Activated CD8-positive, alpha-beta memory T cell treated with anti-CD3 and anti-CD28 coated beads, Interleukin-2, amount 10 ng/mL, durations not matched to agents 7 days and 5 days (primary cell): ENCODE data around the gene TBL1X. TPM values are rescaled to one million over a fixed set of nuclear protein-coding genes. Genes with fewer than 3 reads are reported as not detected.
A peak's percentile ranks its signal among the peaks of the same experiment; 100 is the strongest.
"Not testable (repeated sequence)": the region's sequence is repeated elsewhere in the genome, so short reads cannot be mapped to it uniquely, and the experiment has no call there.

Source experiments
- ATAC-seq: fragments of 150-1000 bp; cut with Tn5 transposase; one replicate; pipeline ENCODE4 v1.10.0; 2021; ENCODE audit warnings: moderate library complexity
- CTCF ChIA-PET: fragments of 350-600 bp; sonication (Branson Sonifier 250); formaldehyde crosslinking; loops from one replicate; lab custom pipeline; 2021; ENCODE audit warnings: antibody characterized with exemption; lab: Charles Lee
- DNase-seq: peaks from one replicate; pipeline ENCODE4 v3.0.0-alpha.2; 2020
- H3K27ac Mint-ChIP-seq: one replicate; pipeline ENCODE4 v1.8.0; 2021; ENCODE audit warnings: mild to moderate bottlenecking, mixed read lengths
- H3K27me3 Mint-ChIP-seq: one replicate; pipeline ENCODE4 v1.8.0; 2021; ENCODE audit warnings: mixed read lengths
- H3K36me3 Mint-ChIP-seq: one replicate; pipeline ENCODE4 v1.8.0; 2021; ENCODE audit warnings: mild to moderate bottlenecking, mixed read lengths
- H3K4me1 Mint-ChIP-seq: one replicate; pipeline ENCODE4 v1.8.0; 2021; ENCODE audit warnings: mixed read lengths
- H3K4me3 Mint-ChIP-seq: one replicate; pipeline ENCODE4 v1.8.0; 2021; ENCODE audit warnings: mild to moderate bottlenecking, moderate library complexity, mixed read lengths
- H3K9me3 Mint-ChIP-seq: one replicate; pipeline ENCODE4 v1.8.0; 2022; ENCODE audit warnings: low read depth, mixed read lengths
- total RNA-seq, 2 experiments: library from RNA; stranded (reverse); gene quantifications; one replicate each; pipeline ENCODE4 v1.2.3, GENCODE V29; 2021

The TBL1X gene
- total RNA-seq, 2 experiments from 2014 or later, result 33.2 to 35.5 TPM

DNA sequence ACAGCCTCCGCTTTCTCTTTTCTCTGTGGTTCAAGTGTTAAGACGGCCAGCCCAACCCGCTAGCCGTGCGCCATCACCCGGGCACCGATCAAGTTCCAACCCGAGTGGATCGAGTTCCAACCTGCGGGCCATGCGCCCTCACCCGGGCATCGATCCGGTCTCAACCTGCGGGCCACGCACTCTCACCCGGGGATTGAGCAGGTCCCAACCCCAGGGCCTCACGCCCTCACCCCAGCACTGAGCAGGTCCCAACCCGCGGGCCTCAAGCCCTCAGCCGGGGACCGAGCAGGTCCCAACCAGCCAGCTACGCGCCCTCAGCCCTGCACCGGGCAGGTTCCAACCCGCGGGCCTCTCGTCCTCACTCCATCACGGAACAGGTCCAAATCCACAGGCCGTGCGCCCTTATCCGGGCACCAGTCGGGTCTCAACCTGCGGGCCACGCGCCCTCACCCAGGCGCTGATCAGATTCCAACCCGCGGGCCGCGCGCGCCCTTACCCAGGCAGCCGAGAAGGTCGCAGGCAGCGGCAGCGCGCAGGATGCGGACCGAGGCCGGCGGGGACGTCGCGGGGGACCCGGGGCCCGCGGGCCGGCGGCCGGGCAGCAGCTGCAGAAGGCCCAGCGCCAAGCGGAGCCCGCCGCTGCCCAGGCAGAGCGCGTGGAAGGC, 300.3 kb downstream of the TBL1X start:
- Mint-ChIP-seq H3K9me3 (no peaks in the 10 kb centered on the region), H3K27ac (no peak overlapping the region), H3K36me3 (no peaks in the 10 kb centered on the region), H3K27me3 (peaks cover 26% of the 10 kb centered on the region), H3K4me3 (no peak overlapping the region), H3K4me1 (no peaks in the 10 kb centered on the region)
- no peak for ATAC-seq
- no peak for DNase-seq
- CTCF ChIA-PET, result no interaction called here

DNA sequence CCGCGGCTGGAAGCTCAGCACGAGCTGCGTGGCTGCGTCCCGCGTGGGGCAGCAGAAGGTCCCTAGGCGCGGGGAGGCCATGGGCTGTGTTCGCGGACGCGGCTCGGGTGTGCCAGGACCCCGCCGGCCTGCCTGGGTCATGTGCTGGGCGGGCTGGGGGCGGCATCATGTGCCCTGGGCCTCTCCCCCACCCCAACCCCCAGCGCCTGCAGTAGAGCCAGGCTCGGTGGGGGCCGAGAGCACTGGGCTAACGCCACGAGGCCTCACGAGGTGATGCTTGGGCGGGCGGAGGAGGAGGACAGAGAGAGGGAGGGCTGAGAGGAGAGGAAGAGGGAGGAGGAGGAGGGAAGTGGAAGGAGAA, 300.9 kb downstream of the TBL1X start, which contains the start of gene GPR143:
GPR143 (minus strand) TSS at position 111 of the 361 bp plus-strand sequence; CDS start at position 81, 30 bp downstream.
- no peak within 1 kb of the TSS for H3K4me3 Mint-ChIP-seq
- H3K27ac Mint-ChIP-seq, result no peak within 1 kb of the TSS
- H3K36me3 Mint-ChIP-seq, result no peaks in the 10 kb centered on the region
- DNase-seq (no peak), ATAC-seq (no peak)
- H3K9me3 Mint-ChIP-seq, result no peaks in the 10 kb centered on the region
- H3K4me1 Mint-ChIP-seq, result no peaks in the 10 kb centered on the region
- peaks cover 26% of the 10 kb centered on the region for H3K27me3 Mint-ChIP-seq
- CTCF ChIA-PET, result no interaction called here

DNA sequence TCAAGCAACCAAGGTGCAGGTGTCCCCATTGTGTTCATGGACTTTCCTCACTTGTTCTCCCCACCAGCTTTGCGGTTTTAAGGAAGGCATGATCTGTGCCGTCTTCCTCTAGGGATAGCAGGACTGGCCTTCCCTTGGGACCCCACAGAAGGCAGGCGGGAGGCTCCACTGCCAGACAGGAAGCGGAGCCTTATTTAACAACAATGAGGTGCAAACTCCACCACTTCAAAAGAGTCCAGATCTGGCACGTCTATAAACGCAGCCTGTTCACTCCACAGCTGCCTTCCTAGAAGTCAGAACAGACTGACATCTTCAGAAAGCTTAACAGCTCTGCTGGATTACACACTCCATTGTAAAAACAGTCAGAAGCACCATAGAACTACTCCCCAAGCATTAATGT, 302.5 kb downstream of the TBL1X start:
- Mint-ChIP-seq H3K27me3 (peaks cover 26% of the 10 kb centered on the region), H3K4me3 (no peak overlapping the region), H3K4me1 (no peaks in the 10 kb centered on the region), H3K9me3 (no peaks in the 10 kb centered on the region), H3K27ac (no peak overlapping the region), H3K36me3 (no peaks in the 10 kb centered on the region)
- DNase-seq, result no peak
- no peak for ATAC-seq
- CTCF ChIA-PET, result no interaction called here

DNA sequence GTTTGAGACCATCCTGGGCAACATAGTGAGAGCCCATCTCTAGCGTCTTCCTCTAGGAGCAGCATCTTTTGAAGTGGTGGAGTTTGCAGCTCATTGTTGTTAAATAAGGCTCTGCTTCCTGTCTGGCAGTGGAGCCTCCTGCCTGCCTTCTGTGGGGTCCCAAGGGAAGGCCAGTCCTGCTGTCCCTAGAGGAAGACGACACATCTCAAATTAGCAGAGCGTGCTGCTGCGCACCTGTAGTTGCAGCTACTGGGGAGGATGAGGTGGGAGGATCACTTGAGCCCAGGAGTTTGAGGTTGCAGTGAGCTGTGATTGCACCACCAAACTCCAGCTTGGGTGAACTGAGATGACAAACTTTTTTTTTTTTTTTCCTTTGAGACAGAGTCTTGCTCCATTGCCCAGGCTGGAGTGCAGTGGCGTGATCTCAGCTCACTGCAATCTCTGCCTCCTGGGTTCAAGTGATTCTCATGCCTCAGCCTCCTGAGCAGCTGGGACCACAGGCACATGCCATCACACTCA, 303.5 kb downstream of the TBL1X start:
- DNase-seq, H3K4me1 Mint-ChIP-seq, ATAC-seq, H3K36me3 Mint-ChIP-seq, H3K9me3 Mint-ChIP-seq, H3K4me3 Mint-ChIP-seq, H3K27ac Mint-ChIP-seq, CTCF ChIA-PET: not testable (repeated sequence)
- peaks cover 26% of the 10 kb centered on the region for H3K27me3 Mint-ChIP-seq

DNA sequence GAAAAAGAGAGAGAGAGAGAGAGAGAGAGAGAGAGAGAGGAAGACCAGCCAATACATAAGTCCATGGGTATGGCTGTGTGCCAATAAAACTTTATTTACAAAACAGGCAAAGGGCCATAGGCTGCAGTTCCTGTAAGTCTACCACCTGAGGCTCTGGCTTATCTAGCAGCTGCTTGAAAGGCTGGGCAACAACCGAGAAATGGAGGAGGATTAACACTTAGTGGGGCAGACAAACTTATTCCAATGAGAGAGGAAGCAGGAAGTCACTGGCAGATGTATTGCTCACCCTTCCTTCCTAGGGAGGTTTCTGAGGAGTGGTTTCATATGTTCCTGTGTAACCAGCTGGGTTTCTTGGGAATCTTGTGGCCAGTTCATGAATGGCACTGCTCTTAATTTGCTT, 305.5 kb downstream of the TBL1X start:
- DNase-seq (no peak), ATAC-seq (no peak)
- H3K9me3 Mint-ChIP-seq, result no peaks in the 10 kb centered on the region
- peaks cover under 1% of the 10 kb centered on the region for H3K4me1 Mint-ChIP-seq
- no peak overlapping the region for H3K4me3 Mint-ChIP-seq
- peaks cover 26% of the 10 kb centered on the region for H3K27me3 Mint-ChIP-seq
- CTCF ChIA-PET, result no interaction called here
- no peaks in the 10 kb centered on the region for H3K36me3 Mint-ChIP-seq
- H3K27ac Mint-ChIP-seq, result no peak overlapping the region

DNA sequence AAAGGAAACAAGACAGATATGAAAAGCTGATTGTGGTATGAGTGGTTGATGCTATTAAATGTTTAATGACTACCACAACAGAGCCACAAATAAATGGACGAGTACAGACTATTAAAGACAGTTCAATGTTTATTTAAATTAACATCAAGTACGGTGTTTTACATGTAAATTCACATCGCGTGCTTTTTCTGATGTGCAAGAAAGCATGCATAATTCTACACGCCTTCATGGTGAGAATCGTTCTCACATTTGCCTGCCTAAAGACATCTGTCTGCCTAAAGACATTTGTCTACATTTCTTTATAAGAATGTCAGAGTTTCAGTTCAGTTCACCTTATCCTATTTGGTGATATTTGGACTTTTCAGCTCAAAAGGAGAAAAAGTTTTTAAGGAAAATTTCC, 308.1 kb downstream of the TBL1X start:
- Mint-ChIP-seq H3K9me3 (no peaks in the 10 kb centered on the region), H3K4me3 (no peak overlapping the region), H3K4me1 (peaks cover 9% of the 10 kb centered on the region), H3K36me3 (no peaks in the 10 kb centered on the region), H3K27me3 (peaks cover 29% of the 10 kb centered on the region), H3K27ac (no peak overlapping the region)
- ATAC-seq (no peak), DNase-seq (no peak)
- CTCF ChIA-PET, result no interaction called here

DNA sequence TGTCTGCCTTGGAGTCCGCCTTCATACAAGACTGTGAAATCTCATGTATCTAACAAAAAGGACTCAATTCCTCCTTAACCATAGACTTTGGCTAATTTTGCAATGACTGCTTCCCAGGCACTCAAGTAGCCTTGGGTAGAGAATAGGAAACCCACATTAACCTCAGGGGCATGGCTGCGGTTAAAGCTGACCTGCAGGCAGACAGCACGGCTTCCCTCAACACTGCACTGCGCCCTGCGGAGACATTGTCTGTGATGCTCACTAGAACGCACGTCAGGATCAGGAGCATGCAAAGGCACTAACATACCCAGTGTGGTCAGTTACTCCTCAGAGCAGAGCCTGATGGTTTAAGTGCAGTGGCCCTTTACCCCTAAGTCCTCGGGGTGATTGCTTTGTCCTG, 311.1 kb downstream of the TBL1X start:
- ATAC-seq (no peak), DNase-seq (peak; percentile 39)
- H3K27me3 Mint-ChIP-seq, result peaks cover 22% of the 10 kb centered on the region
- H3K4me3 Mint-ChIP-seq, result no peak overlapping the region
- no peaks in the 10 kb centered on the region for H3K9me3 Mint-ChIP-seq
- peaks cover 9% of the 10 kb centered on the region for H3K4me1 Mint-ChIP-seq
- no peaks in the 10 kb centered on the region for H3K36me3 Mint-ChIP-seq
- CTCF ChIA-PET, result no interaction called here
- no peak overlapping the region for H3K27ac Mint-ChIP-seq

DNA sequence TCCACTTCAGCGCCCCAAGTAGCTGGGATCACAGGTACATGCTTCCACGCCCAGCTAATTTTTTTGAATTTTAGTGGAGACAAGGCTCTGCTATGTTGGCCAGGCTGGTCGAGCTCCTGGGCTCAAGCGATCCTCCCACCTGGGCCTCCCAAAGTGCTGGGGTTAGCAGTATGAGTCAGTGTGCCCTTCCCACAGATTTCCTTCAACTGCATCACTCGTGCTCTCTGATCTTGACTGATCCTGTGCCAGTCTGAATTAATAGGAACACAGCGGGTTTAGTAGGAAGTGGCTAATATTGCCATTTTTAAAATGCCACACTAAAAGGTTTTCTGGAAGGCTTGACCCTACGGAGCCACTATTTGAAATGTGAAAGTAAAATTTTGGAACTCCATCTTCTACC, 317.1 kb downstream of the TBL1X start:
- H3K4me3 Mint-ChIP-seq, result no peak overlapping the region
- no peaks in the 10 kb centered on the region for H3K9me3 Mint-ChIP-seq
- H3K27ac Mint-ChIP-seq, result no peak overlapping the region
- CTCF ChIA-PET, result no interaction called here
- peaks cover under 1% of the 10 kb centered on the region for H3K4me1 Mint-ChIP-seq
- no peaks in the 10 kb centered on the region for H3K36me3 Mint-ChIP-seq
- peaks cover 22% of the 10 kb centered on the region for H3K27me3 Mint-ChIP-seq
- ATAC-seq, result no peak
- no peak for DNase-seq

DNA sequence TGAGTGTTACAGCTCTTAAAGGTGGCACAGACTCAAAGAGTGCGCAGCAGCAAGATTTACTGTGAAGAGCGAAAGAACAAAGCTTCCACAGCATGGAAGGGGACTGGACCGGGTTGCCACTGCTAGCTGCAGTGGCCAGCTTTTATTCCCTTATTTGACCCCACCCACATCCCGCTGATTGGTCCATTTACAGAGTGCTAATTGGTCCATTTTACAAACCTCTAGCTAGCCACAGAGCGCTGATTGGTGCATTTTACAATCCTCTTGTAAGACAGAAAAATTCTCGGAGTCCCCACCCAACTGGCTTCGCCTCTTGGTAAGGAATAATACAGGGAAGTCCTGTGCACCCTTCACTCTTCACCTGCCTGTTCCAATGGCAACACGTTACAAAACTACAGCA, 319.5 kb downstream of the TBL1X start:
- peaks cover 2% of the 10 kb centered on the region for H3K4me1 Mint-ChIP-seq
- H3K9me3 Mint-ChIP-seq, result no peaks in the 10 kb centered on the region
- peaks cover 43% of the 10 kb centered on the region for H3K27me3 Mint-ChIP-seq
- ATAC-seq (no peak), DNase-seq (no peak)
- CTCF ChIA-PET, result no interaction called here
- H3K4me3 Mint-ChIP-seq, result no peak overlapping the region
- H3K27ac Mint-ChIP-seq, result no peak overlapping the region
- H3K36me3 Mint-ChIP-seq, result no peaks in the 10 kb centered on the region

DNA sequence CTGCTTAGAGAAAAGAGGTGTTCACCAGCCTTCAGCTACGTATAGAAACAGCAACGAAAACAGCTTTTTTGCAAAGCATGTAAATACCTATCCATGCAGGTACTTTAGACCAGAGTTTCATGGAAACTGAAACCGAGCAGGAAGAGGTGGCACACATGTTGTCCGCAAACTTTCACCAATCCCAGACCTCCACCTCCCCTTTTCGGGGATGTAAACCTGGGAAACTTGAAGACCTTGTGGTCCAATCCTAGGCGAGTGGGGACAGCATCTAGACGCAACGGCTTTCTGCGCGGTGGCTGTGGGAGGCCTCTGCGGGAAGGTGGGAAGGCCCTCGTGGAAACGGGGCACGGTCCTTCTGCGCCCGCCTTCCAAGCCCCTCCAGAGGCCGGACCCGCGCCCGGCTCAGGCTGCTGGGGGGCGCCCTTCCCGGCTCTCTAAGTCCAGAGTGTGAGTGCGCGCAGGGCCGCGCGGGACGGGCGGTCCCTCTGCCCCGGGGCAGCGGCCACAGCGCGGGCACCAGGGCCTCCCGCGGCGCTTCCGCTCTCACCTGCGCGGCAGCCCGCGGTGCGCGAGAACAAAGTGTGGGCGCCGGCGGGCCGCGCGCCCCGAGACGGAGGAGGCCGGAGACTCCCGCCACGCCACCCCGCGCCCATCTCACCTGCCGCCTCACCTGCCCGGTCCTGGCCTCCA, 320.5 kb downstream of the TBL1X start:
- ATAC-seq (no peak), DNase-seq (no peak)
- CTCF ChIA-PET, result no interaction called here
- peaks cover 44% of the 10 kb centered on the region for H3K27me3 Mint-ChIP-seq
- no peaks in the 10 kb centered on the region for H3K9me3 Mint-ChIP-seq
- no peak overlapping the region for H3K4me3 Mint-ChIP-seq
- no peak overlapping the region for H3K27ac Mint-ChIP-seq
- no peaks in the 10 kb centered on the region for H3K36me3 Mint-ChIP-seq
- peaks cover 2% of the 10 kb centered on the region for H3K4me1 Mint-ChIP-seq

DNA sequence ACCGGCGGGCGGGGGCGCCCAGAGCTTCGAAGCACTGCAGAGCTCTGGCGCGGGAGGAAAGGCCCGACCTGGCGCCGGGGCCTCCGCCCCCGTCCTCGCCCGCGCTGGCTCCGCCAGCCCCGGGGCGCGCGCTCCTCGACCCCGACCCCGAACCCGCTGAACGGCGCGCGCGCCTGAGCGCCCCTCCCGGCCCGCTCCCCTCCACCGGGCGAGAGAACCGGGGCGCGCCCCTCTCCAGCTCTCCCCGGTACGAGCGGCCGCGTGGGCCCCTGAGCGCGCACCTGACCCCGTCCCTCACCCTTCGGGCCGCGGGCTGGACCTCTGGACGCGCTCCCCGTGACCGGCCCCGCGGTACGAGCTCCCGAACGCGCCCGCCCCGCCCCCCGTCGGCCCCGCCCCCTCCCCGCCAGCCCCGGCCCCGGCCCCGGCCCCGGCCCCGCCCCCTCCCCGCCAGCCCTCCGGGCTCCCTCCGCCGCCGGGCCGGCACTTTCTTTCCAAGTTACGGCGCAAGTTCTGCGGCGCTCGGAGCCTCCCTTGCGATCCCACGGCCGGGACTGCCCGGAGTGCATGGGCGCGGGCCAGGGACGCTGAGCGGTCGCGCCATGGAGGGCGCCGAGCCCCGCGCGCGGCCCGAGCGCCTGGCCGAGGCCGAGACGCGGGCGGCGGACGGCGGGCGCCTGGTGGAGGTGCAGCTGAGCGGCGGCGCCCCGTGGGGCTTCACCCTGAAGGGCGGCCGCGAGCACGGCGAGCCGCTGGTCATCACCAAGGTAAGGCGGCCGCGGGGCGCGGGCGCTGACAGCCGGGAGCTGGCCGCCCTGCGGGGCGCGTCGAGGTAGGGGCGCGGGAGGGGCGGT, 321.3 kb downstream of the TBL1X start, which contains the start of gene SHROOM2:
SHROOM2 (plus strand) TSS at position 486 of the 854 bp plus-strand sequence; CDS start at position 603, 117 bp downstream.
- Mint-ChIP-seq H3K9me3 (no peaks in the 10 kb centered on the region), H3K4me3 (no peak within 1 kb of the TSS), H3K36me3 (no peaks in the 10 kb centered on the region), H3K27ac (no peak within 1 kb of the TSS), H3K27me3 (peaks cover 44% of the 10 kb centered on the region), H3K4me1 (peaks cover 2% of the 10 kb centered on the region)
- ATAC-seq, result no peak
- no peak for DNase-seq
- CTCF ChIA-PET, result no interaction called here

DNA sequence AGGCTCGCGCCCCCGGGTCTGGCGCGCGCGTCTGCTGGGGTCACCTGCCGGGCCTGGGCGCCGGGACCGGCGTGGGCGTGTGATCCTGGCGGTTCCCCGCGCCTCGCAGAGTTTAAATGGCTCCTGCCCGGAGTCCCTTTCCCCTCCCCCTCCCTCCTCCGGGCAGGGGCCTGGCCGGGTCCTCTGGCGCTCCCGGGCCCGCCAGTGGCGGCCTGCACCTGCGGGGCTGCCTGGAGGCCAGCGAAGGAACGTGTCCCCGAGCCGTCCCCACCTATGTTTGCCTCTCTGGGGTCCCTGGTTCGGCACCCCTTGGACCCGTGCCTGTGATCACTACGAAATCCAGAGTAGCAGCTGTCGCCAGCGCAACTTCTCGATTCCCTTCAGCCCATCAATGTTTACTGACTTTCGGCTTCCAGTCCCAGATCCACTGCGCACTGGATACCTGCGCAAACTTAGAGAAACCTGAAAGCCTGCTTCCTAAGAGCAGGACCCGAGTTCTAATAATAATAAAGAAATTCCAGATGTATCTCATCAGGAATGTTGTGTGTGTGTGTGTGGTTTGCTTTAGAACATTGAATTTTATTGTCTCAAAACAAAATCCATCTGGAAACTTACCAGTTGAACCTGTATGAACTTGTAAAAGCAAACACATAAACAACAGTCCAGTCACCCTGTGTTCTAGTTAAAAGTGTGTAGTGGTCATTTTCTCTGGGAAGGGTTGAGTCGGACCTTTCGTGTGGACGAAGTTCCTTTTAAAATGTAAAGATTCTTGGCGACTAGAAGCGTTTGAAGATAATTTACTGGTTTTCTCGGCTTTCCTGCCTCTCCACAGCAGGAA, 322.2 kb downstream of the TBL1X start:
- CTCF ChIA-PET, result no interaction called here
- H3K36me3 Mint-ChIP-seq, result no peaks in the 10 kb centered on the region
- no peak overlapping the region for H3K4me3 Mint-ChIP-seq

DNA sequence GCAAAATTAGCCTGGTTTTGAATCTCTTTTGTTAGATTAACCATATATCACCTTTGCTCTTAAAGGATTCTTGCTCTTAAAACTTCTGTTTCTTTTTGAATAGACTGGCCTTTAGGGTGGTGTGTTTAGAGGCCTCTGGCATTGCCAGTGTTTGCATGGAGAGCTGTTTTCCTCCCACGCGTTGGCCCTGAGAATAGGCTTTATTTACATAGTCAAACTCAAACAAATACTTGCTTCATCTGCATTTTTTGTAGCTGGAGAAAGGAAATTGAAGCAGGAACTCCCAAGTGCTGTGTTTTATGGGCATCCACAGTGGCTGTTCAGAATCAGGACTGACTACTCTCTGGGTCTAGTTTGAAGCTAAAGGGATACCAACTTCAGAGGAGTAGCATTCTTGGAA, 324.1 kb downstream of the TBL1X start:
- CTCF ChIA-PET, result no interaction called here
- DNase-seq (no peak), ATAC-seq (no peak)
- H3K4me3 Mint-ChIP-seq, result no peak overlapping the region
- H3K27ac Mint-ChIP-seq, result no peak overlapping the region
- peaks cover 2% of the 10 kb centered on the region for H3K4me1 Mint-ChIP-seq
- no peaks in the 10 kb centered on the region for H3K36me3 Mint-ChIP-seq
- H3K9me3 Mint-ChIP-seq, result no peaks in the 10 kb centered on the region
- H3K27me3 Mint-ChIP-seq, result peaks cover 39% of the 10 kb centered on the region

More for the DNA sequence above, 322.2 kb downstream of the TBL1X start:
- H3K9me3 Mint-ChIP-seq, result no peaks in the 10 kb centered on the region
- no peak for DNase-seq
- ATAC-seq, result no peak
- H3K27me3 Mint-ChIP-seq, result peaks cover 44% of the 10 kb centered on the region
- no peak overlapping the region for H3K27ac Mint-ChIP-seq
- H3K4me1 Mint-ChIP-seq, result peaks cover 2% of the 10 kb centered on the region
